ENCODE data around the gene ELL. TPM values are rescaled to one million over a fixed set of nuclear protein-coding genes. Genes with fewer than 3 reads are reported as not detected.

Gene ELL
- total RNA-seq, 1 donor from 2014 or later = 8.4 TPM

- no peak for DNase-seq (ENCODE audit: missing footprints)
- intact Hi-C loops (cut with DNase I) = no loop called here
- ATAC-seq = no peak
Observed at GRCh38 chr19:18508585-18508984, 13.3 kb downstream of the ELL start.

DNA sequence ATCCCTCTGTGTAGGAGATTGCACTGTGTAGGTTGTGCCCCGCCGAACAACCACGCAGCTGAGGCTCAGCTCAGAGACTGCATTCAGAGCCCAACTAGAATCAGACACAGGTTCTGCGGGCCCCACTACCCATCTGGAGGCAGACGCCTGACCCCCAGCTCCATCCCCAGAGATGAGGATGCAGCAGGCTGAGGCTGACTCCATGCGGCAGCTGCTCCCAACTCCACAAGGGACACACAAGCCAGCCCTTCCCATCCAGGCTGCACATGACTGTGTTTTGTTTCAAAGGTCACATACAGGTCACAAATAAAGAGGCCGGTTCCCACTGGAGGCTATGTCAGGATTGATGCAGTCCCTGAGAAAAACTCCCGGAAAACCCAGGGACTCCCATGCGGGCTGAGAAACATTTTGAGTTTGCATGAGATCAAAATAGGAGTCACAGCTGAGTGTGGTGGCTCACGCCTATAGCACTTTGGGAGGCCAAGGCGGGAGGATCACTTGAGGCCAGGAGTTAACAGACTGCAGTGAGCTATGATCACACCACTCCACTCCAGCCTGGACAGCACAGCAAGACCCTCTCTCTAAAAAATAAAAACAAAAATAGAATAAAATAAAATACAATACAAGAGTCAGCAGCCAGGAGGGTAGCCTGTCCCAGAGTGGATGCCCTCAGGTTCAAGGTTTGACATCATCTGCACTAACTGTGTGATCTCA is 14.0 kb downstream of the ELL start:
- intact Hi-C loops (cut with DNase I) = no loop called here
- DNase-seq (ENCODE audit: missing footprints) (no peak), ATAC-seq (peak; percentile 30)

DNA sequence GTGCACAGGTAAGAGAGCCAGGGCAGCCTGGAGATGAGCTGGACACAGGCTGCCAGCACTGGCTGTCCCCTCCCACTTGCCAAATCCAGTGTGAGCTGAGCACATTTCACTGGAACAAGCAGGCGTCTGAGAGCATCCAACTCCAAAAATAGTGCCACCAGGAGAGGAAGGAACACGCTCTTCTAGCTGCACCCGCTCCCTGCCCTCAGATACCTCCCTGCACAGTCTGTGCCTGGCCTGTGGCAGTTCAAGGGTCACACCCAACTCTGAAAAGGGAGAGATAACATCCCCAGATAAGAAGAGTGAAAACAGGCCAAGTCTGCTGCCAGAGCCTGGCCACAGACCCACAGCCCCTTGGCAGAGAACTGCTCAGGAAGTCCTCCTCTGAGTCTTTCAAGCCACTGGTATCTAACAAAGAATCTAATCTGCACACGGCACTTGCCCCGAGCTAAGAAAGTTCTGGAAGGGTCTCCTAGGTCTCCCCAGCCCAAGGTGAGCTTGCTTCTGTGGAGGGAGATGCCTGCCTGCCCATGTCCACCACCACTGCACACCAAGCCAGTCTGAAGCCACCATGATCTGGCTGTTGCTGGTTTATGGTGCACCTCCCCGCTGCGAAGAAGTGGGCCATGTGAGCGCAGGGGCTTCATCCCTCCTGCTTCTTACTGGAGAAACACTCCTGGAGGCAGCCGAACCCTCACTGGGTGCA is 14.7 kb downstream of the ELL start:
- ATAC-seq (peak; percentile 83), DNase-seq (ENCODE audit: missing footprints) (peak; percentile 72)
- intact Hi-C loops (cut with DNase I) = no loop called here

- ATAC-seq = no peak
- peak; percentile 79 for DNase-seq (ENCODE audit: missing footprints)
- intact Hi-C loops (cut with DNase I) = no loop called here
Observed at GRCh38 chr19:18506101-18506930, 15.6 kb downstream of the ELL start.

- ATAC-seq (no peak), DNase-seq (ENCODE audit: missing footprints) (peak; percentile 69)
- intact Hi-C loops (cut with DNase I) = loop anchor here (5.0 kb wide), 1 partner anchor 38 kb away; no protein-coding TSS in a partner anchor
Observed at GRCh38 chr19:18504886-18505610, 16.8 kb downstream of the ELL start.

DNA sequence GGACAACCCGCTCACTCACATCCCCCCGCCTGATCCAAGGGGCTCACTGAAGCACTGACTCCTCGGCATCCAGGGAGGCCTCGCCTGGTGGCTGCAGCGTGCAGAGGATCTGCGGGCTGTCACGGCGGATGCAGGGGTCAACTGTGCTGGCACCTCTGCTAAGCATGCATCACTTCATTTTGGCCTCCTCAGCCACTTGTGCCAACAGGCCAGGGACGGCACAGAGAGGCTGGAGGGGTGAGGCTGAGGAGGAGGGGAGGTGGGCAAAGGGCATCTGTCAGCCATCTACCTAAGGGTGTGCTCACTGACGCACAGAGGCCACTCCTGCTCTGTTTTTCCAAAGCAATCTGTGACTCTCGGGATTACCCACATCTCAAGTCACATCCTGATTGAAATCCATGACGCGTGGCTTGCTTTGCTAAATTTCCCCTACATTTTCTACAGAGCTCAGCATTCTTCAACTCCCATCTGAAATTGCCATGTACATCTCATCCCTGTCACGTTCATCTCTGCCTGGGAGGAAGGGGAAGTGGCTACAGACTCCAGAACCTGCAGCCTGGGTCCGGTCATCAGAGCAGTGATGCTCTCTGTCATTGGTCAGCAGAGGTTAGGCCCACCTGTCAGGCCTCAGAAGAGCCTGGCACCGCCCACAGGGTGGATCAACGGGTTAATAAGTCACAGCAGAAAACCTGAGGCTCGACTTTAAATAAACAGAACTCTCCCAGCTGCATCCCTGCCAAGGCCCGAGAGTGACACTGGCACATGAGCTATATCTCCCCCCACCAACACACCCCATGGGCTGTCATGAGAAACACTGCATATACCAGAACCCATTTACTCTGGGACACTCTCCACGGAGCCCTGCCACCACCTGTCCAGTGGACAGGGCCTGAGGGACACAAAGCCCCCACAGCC is 17.6 kb downstream of the ELL start:
- ATAC-seq (no peak), DNase-seq (ENCODE audit: missing footprints) (peak; percentile 60)
- intact Hi-C loops (cut with DNase I) = loop anchor here (5.0 kb wide), 1 partner anchor 37 kb away; no protein-coding TSS in a partner anchor

DNA sequence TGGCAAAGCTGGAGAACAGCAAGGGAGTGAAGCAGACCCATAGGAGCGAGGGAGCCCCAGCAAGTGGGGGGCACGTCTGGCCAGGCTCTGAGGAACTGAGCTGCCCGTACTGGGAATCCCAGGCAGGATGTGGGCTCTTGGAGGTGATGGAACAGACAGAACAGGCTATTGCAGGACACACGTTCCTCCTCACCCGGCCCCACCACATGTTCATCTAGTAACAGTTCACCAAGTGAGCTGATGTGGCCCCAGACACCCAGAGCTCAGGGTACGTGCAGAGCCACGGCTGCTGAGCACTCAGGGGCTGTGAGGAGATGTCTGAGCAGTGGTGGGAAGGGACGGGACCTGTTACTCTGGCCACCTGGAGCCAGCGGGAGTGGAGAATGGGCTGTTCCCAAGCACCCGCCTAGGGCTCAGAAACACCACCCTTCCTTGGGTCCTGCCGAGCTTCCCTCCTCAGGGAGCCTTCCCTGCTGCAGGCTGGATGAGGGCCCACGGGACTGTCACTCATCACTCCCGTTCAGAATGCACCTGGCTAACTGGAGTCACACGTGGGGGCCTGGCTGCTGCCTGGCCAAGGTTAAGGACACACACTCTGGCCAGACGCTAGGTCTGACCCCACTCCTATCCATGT is 18.4 kb downstream of the ELL start:
- ATAC-seq (no peak), DNase-seq (ENCODE audit: missing footprints) (peak; percentile 70)
- intact Hi-C loops (cut with DNase I) = loop anchor here (5.0 kb wide), 1 partner anchor 36 kb away; no protein-coding TSS in a partner anchor

GRCh38 chr19:18502638-18503294 is 19.1 kb downstream of the ELL start:
- DNase-seq (ENCODE audit: missing footprints) (peak; percentile 90), ATAC-seq (peak; percentile 17)
- intact Hi-C loops (cut with DNase I) = loop anchor here (5.0 kb wide), 1 partner anchor 35 kb away; no protein-coding TSS in a partner anchor

GRCh38 chr19:18502246-18502637 is 19.6 kb downstream of the ELL start:
- DNase-seq (ENCODE audit: missing footprints) (no peak), ATAC-seq (no peak)
- intact Hi-C loops (cut with DNase I) = loop anchor here (5.0 kb wide), 1 partner anchor 35 kb away; no protein-coding TSS in a partner anchor

GRCh38 chr19:18501832-18502231 is 20.0 kb downstream of the ELL start:
- DNase-seq (ENCODE audit: missing footprints) (peak; percentile 75), ATAC-seq (peak; percentile 46)
- intact Hi-C loops (cut with DNase I) = loop anchor here (5.0 kb wide), 1 partner anchor 35 kb away; no protein-coding TSS in a partner anchor

GRCh38 chr19:18501351-18501750 is 20.5 kb downstream of the ELL start:
- ATAC-seq (no peak), DNase-seq (ENCODE audit: missing footprints) (no peak)
- intact Hi-C loops (cut with DNase I) = loop anchor here (5.0 kb wide), 1 partner anchor 34 kb away; no protein-coding TSS in a partner anchor

GRCh38 chr19:18500799-18501198 is 21.1 kb downstream of the ELL start:
- DNase-seq (ENCODE audit: missing footprints) (no peak), ATAC-seq (peak; percentile 57)
- intact Hi-C loops (cut with DNase I) = loop anchor here (5.0 kb wide), 1 partner anchor 33 kb away; no protein-coding TSS in a partner anchor

DNA sequence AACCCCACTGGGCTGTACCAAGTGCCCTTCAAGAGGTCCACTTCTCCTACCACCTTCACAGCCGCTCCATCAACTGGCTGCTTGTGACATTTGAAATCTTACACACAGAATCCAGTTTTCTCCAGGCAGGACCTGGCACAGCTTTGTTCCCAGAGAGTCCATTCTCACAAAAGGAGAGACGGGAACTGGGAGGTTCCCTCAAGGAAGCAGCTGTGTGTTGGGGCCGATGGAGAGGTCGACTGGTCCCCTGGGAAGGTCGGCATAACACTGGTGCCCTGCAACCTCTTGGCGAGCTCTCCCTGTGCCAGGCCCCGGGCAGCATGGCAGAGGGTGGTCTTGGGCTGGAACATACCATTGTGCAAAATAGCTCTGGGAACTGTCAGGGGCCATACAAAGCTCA is 21.5 kb downstream of the ELL start:
- ATAC-seq (peak; percentile 8), DNase-seq (ENCODE audit: missing footprints) (no peak)
- intact Hi-C loops (cut with DNase I) = loop anchor here (5.0 kb wide), 1 partner anchor 33 kb away; no protein-coding TSS in a partner anchor

DNA sequence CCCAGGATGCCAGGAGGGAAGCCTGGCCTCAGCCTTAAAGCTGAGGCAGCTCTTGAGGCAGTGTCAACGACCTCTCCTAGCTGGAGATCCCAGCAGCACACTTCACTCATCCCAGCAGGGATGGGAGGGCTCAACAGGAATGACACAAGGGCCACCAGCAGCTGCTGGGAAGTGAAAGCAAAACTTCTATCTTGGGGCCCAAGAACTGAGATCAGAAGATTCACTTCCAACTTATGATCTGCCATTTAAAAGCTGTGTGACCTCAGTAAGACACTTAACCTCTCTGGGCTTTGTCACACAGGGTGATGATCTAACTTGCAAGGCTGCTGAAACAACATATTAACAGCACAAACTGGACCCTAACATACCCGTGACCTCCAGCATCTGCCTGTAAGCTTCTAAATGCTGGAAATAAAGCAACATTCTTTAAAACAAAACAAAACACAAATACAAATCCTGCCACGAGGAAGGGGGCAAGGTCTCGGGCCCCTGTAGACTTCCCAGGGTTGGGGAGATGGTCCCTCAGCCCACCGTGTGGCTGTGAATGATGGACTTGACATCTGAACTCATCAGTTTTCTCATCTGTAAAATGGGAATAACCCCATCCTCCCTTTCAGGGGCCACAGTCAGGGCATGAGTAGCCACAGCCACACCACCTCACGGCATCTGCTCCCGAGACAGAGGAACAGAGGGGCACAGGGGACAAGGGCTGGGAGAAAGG is 22.7 kb downstream of the ELL start:
- ATAC-seq = no peak
- no peak for DNase-seq (ENCODE audit: missing footprints)
- intact Hi-C loops (cut with DNase I) = no loop called here

GRCh38 chr19:18496980-18497256 is 25.0 kb downstream of the ELL start:
- intact Hi-C loops (cut with DNase I) = no loop called here
- no peak for ATAC-seq
- DNase-seq (ENCODE audit: missing footprints) = no peak

Data from Right ventricle myocardium inferior (tissue), 1 donor.